ENCODE data around the gene SHMT2. TPM values are rescaled to one million over a fixed set of nuclear protein-coding genes. Genes with fewer than 3 reads are reported as not detected.

The SHMT2 gene
- total RNA-seq, 1 experiment from 2014 or later = 421 TPM

DNA sequence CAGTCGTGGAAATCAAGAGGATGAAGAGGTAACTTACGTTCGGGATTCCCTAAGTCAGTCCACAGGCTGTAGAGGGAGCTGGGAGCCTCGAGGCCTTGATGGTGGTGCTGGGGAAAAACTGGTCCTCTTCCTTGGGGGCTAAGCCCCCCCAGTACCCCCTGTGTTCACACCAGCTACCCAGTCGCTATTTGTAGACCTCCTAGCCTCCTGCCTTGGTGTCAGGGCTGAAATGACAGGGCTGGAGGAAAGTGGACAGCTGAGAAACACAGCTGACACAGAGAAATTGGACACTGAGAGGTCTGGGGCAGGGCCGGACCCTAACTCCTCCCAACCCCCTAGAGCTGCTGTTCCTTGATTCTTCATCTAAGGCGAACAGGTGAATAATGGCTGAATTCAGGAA lies 21.4 kb downstream of the SHMT2 start, which contains the start of gene STAC3:
TSS of gene STAC3 (minus strand) at position 232 of the 400 bp plus-strand sequence. CDS start 1,551 bp downstream, outside the sequence.
- ChIA-PET POLR2A (interaction anchor here (0.7 kb wide), 1 partner anchor 182 kb away, joined by 4 read pairs; no protein-coding TSS in a partner anchor), CTCF (interaction anchor here (0.5 to 2.4 kb wide), 7 partner anchors 13 to 333 kb away, joined by 3 to 12 read pairs (median 5); partner anchors contain the start of gene INHBE)
- no peaks in the 10 kb centered on the region for H3K4me1 Mint-ChIP-seq (ENCODE audit: insufficient read depth, unreplicated experiment)
- H3K27ac Mint-ChIP-seq (ENCODE audit: low read depth, unreplicated experiment) = no peak within 1 kb of the TSS
- no peak within 1 kb of the TSS for H3K4me3 Mint-ChIP-seq (ENCODE audit: unreplicated experiment)
- H3K27me3 Mint-ChIP-seq (ENCODE audit: insufficient read depth, unreplicated experiment) = no peaks in the 10 kb centered on the region
- DNase-seq (ENCODE audit: unreplicated experiment) = no peak
- intact Hi-C loops (cut with micrococcal nuclease) = no loop called here
- TF ChIP-seq, protein P1, sequence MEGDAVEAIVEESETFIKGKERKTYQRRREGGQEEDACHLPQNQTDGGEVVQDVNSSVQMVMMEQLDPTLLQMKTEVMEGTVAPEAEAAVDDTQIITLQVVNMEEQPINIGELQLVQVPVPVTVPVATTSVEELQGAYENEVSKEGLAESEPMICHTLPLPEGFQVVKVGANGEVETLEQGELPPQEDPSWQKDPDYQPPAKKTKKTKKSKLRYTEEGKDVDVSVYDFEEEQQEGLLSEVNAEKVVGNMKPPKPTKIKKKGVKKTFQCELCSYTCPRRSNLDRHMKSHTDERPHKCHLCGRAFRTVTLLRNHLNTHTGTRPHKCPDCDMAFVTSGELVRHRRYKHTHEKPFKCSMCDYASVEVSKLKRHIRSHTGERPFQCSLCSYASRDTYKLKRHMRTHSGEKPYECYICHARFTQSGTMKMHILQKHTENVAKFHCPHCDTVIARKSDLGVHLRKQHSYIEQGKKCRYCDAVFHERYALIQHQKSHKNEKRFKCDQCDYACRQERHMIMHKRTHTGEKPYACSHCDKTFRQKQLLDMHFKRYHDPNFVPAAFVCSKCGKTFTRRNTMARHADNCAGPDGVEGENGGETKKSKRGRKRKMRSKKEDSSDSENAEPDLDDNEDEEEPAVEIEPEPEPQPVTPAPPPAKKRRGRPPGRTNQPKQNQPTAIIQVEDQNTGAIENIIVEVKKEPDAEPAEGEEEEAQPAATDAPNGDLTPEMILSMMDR (IDR thresholded peaks at IDR 0.05; ENCODE audit: unreplicated experiment) = no peak
- no peaks in the 10 kb centered on the region for H3K9me3 Mint-ChIP-seq (ENCODE audit: unreplicated experiment)
- H3K36me3 Mint-ChIP-seq (ENCODE audit: insufficient read depth, unreplicated experiment) = peaks cover 10% of the 10 kb centered on the region
- BruUV-seq (replicated peaks) = no TSS peak

GRCh38 chr12:57254506-57255280 lies 25.2 kb downstream of the SHMT2 start:
- POLR2A ChIA-PET = no interaction called here
- CTCF ChIA-PET = interaction anchor here (1.2 to 13.7 kb wide), 4 partner anchors 12 to 200 kb away, joined by 3 to 139 read pairs (median 4); partner anchors contain the start of gene INHBE
- no peaks in the 10 kb centered on the region for H3K27me3 Mint-ChIP-seq (ENCODE audit: insufficient read depth, unreplicated experiment)
- H3K4me1 Mint-ChIP-seq (ENCODE audit: insufficient read depth, unreplicated experiment) = no peaks in the 10 kb centered on the region
- H3K9me3 Mint-ChIP-seq (ENCODE audit: unreplicated experiment) = no peaks in the 10 kb centered on the region
- DNase-seq (ENCODE audit: unreplicated experiment) = no peak
- H3K4me3 Mint-ChIP-seq (ENCODE audit: unreplicated experiment) = no peak overlapping the region
- intact Hi-C loops (cut with micrococcal nuclease) = no loop called here
- TF ChIP-seq, protein P1 (IDR thresholded peaks at IDR 0.05; ENCODE audit: unreplicated experiment) = no peak
- peaks cover 30% of the 10 kb centered on the region for H3K36me3 Mint-ChIP-seq (ENCODE audit: insufficient read depth, unreplicated experiment)
- no TSS peak for BruUV-seq (replicated peaks)
- no peak overlapping the region for H3K27ac Mint-ChIP-seq (ENCODE audit: low read depth, unreplicated experiment)

DNA sequence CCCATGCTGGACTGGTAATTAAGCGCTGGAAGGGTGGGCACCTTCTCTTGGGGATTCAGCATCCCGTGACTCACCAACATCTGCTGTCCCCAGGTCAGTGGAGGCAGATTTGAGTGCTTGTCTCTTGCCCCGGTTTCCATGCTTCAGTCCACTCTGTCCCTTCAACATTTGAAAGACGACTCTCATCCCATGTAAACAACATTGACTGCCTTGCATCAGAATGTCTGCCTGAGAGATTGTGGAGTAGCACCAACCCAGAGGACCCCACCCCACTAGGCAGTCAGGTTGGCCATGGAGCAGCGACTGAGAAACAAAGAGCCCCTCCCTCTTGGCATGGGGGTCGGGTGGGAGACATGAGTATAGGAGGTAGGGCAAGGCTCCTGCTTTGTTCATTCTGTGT lies 26.4 kb downstream of the SHMT2 start:
- POLR2A ChIA-PET = no interaction called here
- no peak overlapping the region for H3K4me3 Mint-ChIP-seq (ENCODE audit: unreplicated experiment)
- no peaks in the 10 kb centered on the region for H3K4me1 Mint-ChIP-seq (ENCODE audit: insufficient read depth, unreplicated experiment)
- DNase-seq (ENCODE audit: unreplicated experiment) = no peak
- TF ChIP-seq, protein P1 (IDR thresholded peaks at IDR 0.05; ENCODE audit: unreplicated experiment) = no peak
- intact Hi-C loops (cut with micrococcal nuclease) = no loop called here
- H3K27me3 Mint-ChIP-seq (ENCODE audit: insufficient read depth, unreplicated experiment) = no peaks in the 10 kb centered on the region
- H3K36me3 Mint-ChIP-seq (ENCODE audit: insufficient read depth, unreplicated experiment) = peaks cover 40% of the 10 kb centered on the region
- H3K9me3 Mint-ChIP-seq (ENCODE audit: unreplicated experiment) = no peaks in the 10 kb centered on the region
- BruUV-seq (replicated peaks) = no TSS peak
- CTCF ChIA-PET = interaction anchor here (1.2 to 13.7 kb wide), 2 partner anchors 42 to 199 kb away, joined by 3 to 139 read pairs; partner anchors contain the start of gene INHBE
- H3K27ac Mint-ChIP-seq (ENCODE audit: low read depth, unreplicated experiment) = no peak overlapping the region
